Progenitor cell of endocrine pancreas (in vitro differentiated cells): ENCODE measurements around the gene CYP4F2. TPM values are rescaled to one million over a fixed set of nuclear protein-coding genes. Genes with fewer than 3 reads are reported as not detected.
"Not testable (repeated sequence)": the region's sequence is repeated elsewhere in the genome, so short reads cannot be mapped to it uniquely, and the experiment has no call there.

Experiments used
- DNase-seq: peaks from one replicate; pipeline ENCODE4 v3.0.0; 2021; ENCODE audit warnings: low spot score; ENCODE audit not compliant: unreplicated experiment
- H3K27ac Mint-ChIP-seq: 2 replicates; pipeline ENCODE4 v1.8.0; 2021; ENCODE audit warnings: mild to moderate bottlenecking, moderate library complexity, mixed read lengths
- H3K27me3 Mint-ChIP-seq: 2 replicates; pipeline ENCODE4 v1.8.0; 2021; ENCODE audit warnings: mixed read lengths
- H3K36me3 Mint-ChIP-seq: 2 replicates; pipeline ENCODE4 v1.8.0; 2022; ENCODE audit warnings: mixed read lengths; ENCODE audit not compliant: insufficient read depth
- H3K4me1 Mint-ChIP-seq: 2 replicates; pipeline ENCODE4 v1.8.0; 2021; ENCODE audit warnings: low read depth, mixed read lengths
- H3K4me3 Mint-ChIP-seq: 2 replicates; pipeline ENCODE4 v1.8.0; 2021; ENCODE audit warnings: low read depth, mild to moderate bottlenecking, moderate library complexity, mixed read lengths
- H3K9me3 Mint-ChIP-seq: 2 replicates; pipeline ENCODE4 v1.8.0; 2021; ENCODE audit warnings: low read depth, mixed read lengths
- CTCF ChIP-seq: fragments of 200-600 bp; sonication (generic); IDR thresholded peaks from one replicate; pipeline ENCODE4 v1.5.0; 2021; ENCODE audit warnings: antibody characterized with exemption, mild to moderate bottlenecking; ENCODE audit not compliant: unreplicated experiment
- total RNA-seq: library from RNA; stranded (reverse); gene quantifications from 2 replicates; pipeline ENCODE4 v1.2.1, GENCODE V29; 2021

Gene CYP4F2
- total RNA-seq, 1 donor from 2014 or later, result not detected

DNA sequence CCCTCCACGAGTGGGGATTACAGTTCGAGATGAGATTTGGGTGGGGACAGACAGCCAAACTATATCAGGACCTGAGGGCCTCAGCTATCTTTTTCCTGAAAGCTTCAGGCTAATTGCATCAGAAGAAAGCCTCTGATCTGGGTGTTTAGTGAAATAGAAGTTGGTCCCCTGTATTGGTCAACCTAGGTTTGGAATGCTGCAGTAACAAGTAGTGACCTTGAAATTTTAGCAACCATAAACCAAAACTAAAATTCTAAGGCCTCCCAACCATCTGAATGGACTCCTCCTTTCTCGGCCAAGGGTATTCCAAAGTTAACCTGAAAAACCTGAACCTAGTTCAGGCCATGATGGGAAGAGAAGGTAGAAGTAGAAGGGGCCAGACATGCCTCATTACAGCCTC lies 47.5 kb downstream of the CYP4F2 start:
- no peak for TF ChIP-seq CTCF
- H3K4me3 Mint-ChIP-seq, result no peak overlapping the region
- peaks cover 48% of the 10 kb centered on the region for H3K9me3 Mint-ChIP-seq
- peaks cover 5% of the 10 kb centered on the region for H3K36me3 Mint-ChIP-seq
- no peak overlapping the region for H3K27ac Mint-ChIP-seq
- no peak for DNase-seq
- no peaks in the 10 kb centered on the region for H3K27me3 Mint-ChIP-seq
- no peaks in the 10 kb centered on the region for H3K4me1 Mint-ChIP-seq

- Mint-ChIP-seq H3K4me3 (no peak overlapping the region), H3K36me3 (peaks cover 12% of the 10 kb centered on the region), H3K9me3 (peaks cover 46% of the 10 kb centered on the region), H3K27me3 (no peaks in the 10 kb centered on the region), H3K27ac (no peak overlapping the region), H3K4me1 (no peaks in the 10 kb centered on the region)
- no peak for TF ChIP-seq CTCF
- no peak for DNase-seq
Observed at GRCh38 chr19:15846923-15847322, 51.0 kb downstream of the CYP4F2 start.

- not testable (repeated sequence) for H3K4me3 Mint-ChIP-seq, H3K27ac Mint-ChIP-seq, DNase-seq, H3K27me3 Mint-ChIP-seq, H3K4me1 Mint-ChIP-seq
- H3K36me3 Mint-ChIP-seq, result peaks cover 12% of the 10 kb centered on the region
- peaks cover 42% of the 10 kb centered on the region for H3K9me3 Mint-ChIP-seq
Observed at GRCh38 chr19:15843894-15844222, 54.0 kb downstream of the CYP4F2 start.

DNA sequence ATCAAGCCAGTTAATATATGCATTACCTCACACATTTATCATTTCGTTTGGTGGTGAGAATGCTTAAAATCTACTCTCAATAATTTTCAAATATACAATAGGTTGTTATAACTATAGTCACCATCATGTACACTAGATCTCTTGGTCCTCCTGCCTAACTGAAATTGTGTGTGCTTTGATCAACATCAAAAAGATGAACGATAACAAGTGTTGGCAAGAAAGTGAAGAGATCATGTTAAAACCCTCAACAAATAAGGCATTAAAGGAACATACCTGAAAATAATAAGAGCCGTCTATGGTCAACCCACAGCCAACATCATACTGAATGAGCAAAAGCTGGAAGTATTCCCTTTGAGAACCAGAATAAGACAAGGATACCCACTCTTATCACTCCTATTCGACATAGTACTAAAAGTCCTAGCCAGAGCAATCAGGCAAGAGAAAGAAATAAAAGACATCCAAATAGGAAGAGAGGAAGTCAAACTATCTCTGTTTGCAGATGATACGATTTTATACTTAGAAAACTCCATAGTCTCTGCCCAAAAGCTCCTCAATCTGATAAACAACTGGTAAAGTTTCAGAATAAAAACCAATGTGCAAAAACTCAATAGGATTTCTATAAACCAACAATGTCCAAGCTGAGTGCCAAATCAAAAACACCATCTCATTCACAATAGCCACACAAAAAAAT lies 54.5 kb downstream of the CYP4F2 start:
- H3K27ac Mint-ChIP-seq, result no peak overlapping the region
- peaks cover 47% of the 10 kb centered on the region for H3K9me3 Mint-ChIP-seq
- no peak for TF ChIP-seq CTCF
- H3K4me1 Mint-ChIP-seq, result no peaks in the 10 kb centered on the region
- H3K4me3 Mint-ChIP-seq, result no peak overlapping the region
- DNase-seq, result no peak
- no peaks in the 10 kb centered on the region for H3K27me3 Mint-ChIP-seq
- H3K36me3 Mint-ChIP-seq, result peaks cover 12% of the 10 kb centered on the region

DNA sequence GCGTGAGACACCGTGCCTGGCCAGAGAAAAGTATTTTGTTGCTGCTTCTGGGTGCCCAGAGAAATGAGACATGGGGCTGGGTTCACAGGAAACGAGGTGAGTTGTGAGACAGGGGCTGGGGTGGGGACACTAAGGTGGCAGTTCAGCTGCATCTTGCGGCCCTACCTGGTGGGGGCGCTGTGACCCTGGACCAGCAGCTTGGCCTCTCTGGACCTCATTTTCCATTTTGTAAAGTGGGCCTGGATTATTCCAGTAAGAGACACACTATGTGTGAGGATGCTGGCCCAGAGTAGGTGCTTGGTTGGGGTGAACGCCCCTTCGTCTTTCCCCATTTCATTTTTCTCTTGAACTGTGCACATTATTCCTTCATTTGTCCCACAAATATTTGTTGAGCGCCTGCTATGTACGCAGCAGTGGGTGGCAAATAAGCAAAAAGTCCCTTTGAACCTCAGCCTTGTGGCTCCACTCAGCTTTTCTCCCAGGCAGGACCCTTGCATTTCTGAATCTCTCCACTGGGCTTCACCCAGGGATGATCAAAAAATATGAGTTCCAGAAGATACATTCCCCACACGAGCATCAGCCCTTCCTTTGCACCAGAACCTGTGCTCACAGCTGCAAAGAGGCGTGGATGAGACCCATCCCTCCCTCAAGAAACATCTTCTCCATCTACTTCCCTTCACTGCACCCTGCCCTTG lies 55.9 kb downstream of the CYP4F2 start:
- Mint-ChIP-seq H3K4me3 (no peak overlapping the region), H3K27ac (no peak overlapping the region), H3K9me3 (peaks cover 45% of the 10 kb centered on the region), H3K36me3 (peaks cover 10% of the 10 kb centered on the region), H3K4me1 (no peaks in the 10 kb centered on the region), H3K27me3 (no peaks in the 10 kb centered on the region)
- DNase-seq, result no peak
- TF ChIP-seq CTCF, result no peak

DNA sequence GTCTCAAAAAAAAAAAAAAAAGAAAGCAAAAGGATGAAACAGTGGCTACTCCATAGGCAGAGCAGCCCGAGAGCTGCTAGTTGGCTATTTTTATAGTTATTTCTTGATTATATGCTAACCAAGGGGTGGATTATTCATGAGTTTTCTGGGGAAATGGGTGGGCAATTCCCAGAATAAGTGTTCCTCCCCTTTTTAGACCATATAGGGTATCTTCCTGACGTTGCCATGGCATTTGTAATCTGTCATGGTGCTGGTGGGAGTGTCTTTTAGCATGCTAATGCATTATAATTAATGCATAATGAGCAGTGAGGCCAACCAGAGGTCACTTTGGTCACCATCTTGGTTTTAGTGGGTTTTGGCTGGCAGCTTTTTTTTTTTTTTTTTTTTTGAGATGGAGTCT lies 57.0 kb downstream of the CYP4F2 start:
- no peaks in the 10 kb centered on the region for H3K27me3 Mint-ChIP-seq
- peaks cover 8% of the 10 kb centered on the region for H3K36me3 Mint-ChIP-seq
- no peaks in the 10 kb centered on the region for H3K4me1 Mint-ChIP-seq
- no peak overlapping the region for H3K27ac Mint-ChIP-seq
- no peak for TF ChIP-seq CTCF
- peaks cover 42% of the 10 kb centered on the region for H3K9me3 Mint-ChIP-seq
- no peak overlapping the region for H3K4me3 Mint-ChIP-seq
- DNase-seq, result no peak

GRCh38 chr19:15839888-15840287 lies 58.0 kb downstream of the CYP4F2 start:
- DNase-seq, H3K27ac Mint-ChIP-seq, H3K4me3 Mint-ChIP-seq, H3K36me3 Mint-ChIP-seq, H3K27me3 Mint-ChIP-seq, H3K4me1 Mint-ChIP-seq: not testable (repeated sequence)
- H3K9me3 Mint-ChIP-seq, result peaks cover 43% of the 10 kb centered on the region
